Measurements from ENCODE around the gene BNIP3. TPM values are rescaled to one million over a fixed set of nuclear protein-coding genes. Genes with fewer than 3 reads are reported as not detected.

Gene BNIP3
- total and polyA plus RNA-seq, 2 of the 8 experiments (the other 6 are each of a cell fraction or from before 2014, with no cell fraction given) = 25.8 to 58.9 TPM

- TF ChIP-seq, protein P1, sequence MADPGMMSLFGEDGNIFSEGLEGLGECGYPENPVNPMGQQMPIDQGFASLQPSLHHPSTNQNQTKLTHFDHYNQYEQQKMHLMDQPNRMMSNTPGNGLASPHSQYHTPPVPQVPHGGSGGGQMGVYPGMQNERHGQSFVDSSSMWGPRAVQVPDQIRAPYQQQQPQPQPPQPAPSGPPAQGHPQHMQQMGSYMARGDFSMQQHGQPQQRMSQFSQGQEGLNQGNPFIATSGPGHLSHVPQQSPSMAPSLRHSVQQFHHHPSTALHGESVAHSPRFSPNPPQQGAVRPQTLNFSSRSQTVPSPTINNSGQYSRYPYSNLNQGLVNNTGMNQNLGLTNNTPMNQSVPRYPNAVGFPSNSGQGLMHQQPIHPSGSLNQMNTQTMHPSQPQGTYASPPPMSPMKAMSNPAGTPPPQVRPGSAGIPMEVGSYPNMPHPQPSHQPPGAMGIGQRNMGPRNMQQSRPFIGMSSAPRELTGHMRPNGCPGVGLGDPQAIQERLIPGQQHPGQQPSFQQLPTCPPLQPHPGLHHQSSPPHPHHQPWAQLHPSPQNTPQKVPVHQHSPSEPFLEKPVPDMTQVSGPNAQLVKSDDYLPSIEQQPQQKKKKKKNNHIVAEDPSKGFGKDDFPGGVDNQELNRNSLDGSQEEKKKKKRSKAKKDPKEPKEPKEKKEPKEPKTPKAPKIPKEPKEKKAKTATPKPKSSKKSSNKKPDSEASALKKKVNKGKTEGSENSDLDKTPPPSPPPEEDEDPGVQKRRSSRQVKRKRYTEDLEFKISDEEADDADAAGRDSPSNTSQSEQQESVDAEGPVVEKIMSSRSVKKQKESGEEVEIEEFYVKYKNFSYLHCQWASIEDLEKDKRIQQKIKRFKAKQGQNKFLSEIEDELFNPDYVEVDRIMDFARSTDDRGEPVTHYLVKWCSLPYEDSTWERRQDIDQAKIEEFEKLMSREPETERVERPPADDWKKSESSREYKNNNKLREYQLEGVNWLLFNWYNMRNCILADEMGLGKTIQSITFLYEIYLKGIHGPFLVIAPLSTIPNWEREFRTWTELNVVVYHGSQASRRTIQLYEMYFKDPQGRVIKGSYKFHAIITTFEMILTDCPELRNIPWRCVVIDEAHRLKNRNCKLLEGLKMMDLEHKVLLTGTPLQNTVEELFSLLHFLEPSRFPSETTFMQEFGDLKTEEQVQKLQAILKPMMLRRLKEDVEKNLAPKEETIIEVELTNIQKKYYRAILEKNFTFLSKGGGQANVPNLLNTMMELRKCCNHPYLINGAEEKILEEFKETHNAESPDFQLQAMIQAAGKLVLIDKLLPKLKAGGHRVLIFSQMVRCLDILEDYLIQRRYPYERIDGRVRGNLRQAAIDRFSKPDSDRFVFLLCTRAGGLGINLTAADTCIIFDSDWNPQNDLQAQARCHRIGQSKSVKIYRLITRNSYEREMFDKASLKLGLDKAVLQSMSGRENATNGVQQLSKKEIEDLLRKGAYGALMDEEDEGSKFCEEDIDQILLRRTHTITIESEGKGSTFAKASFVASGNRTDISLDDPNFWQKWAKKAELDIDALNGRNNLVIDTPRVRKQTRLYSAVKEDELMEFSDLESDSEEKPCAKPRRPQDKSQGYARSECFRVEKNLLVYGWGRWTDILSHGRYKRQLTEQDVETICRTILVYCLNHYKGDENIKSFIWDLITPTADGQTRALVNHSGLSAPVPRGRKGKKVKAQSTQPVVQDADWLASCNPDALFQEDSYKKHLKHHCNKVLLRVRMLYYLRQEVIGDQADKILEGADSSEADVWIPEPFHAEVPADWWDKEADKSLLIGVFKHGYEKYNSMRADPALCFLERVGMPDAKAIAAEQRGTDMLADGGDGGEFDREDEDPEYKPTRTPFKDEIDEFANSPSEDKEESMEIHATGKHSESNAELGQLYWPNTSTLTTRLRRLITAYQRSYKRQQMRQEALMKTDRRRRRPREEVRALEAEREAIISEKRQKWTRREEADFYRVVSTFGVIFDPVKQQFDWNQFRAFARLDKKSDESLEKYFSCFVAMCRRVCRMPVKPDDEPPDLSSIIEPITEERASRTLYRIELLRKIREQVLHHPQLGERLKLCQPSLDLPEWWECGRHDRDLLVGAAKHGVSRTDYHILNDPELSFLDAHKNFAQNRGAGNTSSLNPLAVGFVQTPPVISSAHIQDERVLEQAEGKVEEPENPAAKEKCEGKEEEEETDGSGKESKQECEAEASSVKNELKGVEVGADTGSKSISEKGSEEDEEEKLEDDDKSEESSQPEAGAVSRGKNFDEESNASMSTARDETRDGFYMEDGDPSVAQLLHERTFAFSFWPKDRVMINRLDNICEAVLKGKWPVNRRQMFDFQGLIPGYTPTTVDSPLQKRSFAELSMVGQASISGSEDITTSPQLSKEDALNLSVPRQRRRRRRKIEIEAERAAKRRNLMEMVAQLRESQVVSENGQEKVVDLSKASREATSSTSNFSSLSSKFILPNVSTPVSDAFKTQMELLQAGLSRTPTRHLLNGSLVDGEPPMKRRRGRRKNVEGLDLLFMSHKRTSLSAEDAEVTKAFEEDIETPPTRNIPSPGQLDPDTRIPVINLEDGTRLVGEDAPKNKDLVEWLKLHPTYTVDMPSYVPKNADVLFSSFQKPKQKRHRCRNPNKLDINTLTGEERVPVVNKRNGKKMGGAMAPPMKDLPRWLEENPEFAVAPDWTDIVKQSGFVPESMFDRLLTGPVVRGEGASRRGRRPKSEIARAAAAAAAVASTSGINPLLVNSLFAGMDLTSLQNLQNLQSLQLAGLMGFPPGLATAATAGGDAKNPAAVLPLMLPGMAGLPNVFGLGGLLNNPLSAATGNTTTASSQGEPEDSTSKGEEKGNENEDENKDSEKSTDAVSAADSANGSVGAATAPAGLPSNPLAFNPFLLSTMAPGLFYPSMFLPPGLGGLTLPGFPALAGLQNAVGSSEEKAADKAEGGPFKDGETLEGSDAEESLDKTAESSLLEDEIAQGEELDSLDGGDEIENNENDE (IDR thresholded peaks at IDR 0.05; ENCODE audit: insufficient replicate concordance, low read length) = no peak
- TF ChIP-seq RFX5 (IDR thresholded peaks at IDR 0.05; ENCODE audit: borderline replicate concordance, low read depth, low read length) (no peak), TBP (IDR thresholded peaks at IDR 0.05; ENCODE audit: low read depth, low read length) (no peak), HDAC6 (IDR thresholded peaks at IDR 0.05; ENCODE audit: low read depth, low read length) (no peak), POLR2AphosphoS5 (IDR thresholded peaks at IDR 0.05; ENCODE audit: low read depth, low read length) (no peak), CHD1 (IDR thresholded peaks at IDR 0.05; ENCODE audit: low read depth, low read length) (no peak), TAF1 (IDR thresholded peaks at IDR 0.05; ENCODE audit: low read depth, low read length) (no peak), EZH2 (IDR thresholded peaks at IDR 0.05; ENCODE audit: low read depth, low read length, severe bottlenecking) (no peak), KDM5A (IDR thresholded peaks at IDR 0.05; ENCODE audit: low read length) (no peak), SP4 (IDR thresholded peaks at IDR 0.05; ENCODE audit: low read length) (no peak), SAP30 (IDR thresholded peaks at IDR 0.05; ENCODE audit: insufficient read depth, insufficient replicate concordance, low read length) (no peak)
Observed at GRCh38 chr10:131961047-131961776, 20.5 kb downstream of the BNIP3 start (continued).
